ENCODE measurements around the gene HPF1.

GRCh38 chr4:169741569-169741968 is 16.2 kb downstream of the HPF1 start:
- TF ChIP-seq EZH2 (IDR thresholded peaks at IDR 0.05; ENCODE audit: low read depth, low read length, severe bottlenecking) (no peak), E2F6 (IDR thresholded peaks at IDR 0.05) (no peak)
- TF ChIP-seq, protein P1, sequence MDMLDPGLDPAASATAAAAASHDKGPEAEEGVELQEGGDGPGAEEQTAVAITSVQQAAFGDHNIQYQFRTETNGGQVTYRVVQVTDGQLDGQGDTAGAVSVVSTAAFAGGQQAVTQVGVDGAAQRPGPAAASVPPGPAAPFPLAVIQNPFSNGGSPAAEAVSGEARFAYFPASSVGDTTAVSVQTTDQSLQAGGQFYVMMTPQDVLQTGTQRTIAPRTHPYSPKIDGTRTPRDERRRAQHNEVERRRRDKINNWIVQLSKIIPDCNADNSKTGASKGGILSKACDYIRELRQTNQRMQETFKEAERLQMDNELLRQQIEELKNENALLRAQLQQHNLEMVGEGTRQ (IDR thresholded peaks at IDR 0.05; ENCODE audit: low read length): no peak
